SK-N-SH (cell line): ENCODE results near the gene ZNF804A. TPM values are rescaled to one million over a fixed set of nuclear protein-coding genes. Genes with fewer than 3 reads are reported as not detected.

Experiments
- CTCF ChIA-PET: fragments of 300-600, 350-600 bp; formaldehyde crosslinking; extraction: SDS; loops from one replicate; lab custom pipeline; 2021; lab: Yijun Ruan, JAX
- POLR2A ChIA-PET: fragments of 350-600 bp; sonication (Branson Sonifier 250); formaldehyde crosslinking; extraction: SDS; loops from one replicate; lab custom pipeline; 2020; ENCODE audit warnings: antibody characterized with exemption, inconsistent platforms; lab: Yijun Ruan, JAX
- DNase-seq: peaks from one replicate; pipeline ENCODE4 v3.0.0; 2012
- H2AFZ ChIP-seq: fragments of 200-600 bp; sonication (generic); 2 replicates; pipeline ENCODE4 v1.8.1; 2016; ENCODE audit warnings: antibody characterized with exemption, mild to moderate bottlenecking, low read depth
- H3F3A ChIP-seq: fragments of 200-600 bp; sonication (generic); replicated peaks from 2 replicates; pipeline ENCODE3; 2016; ENCODE audit warnings: antibody characterized with exemption, mild to moderate bottlenecking; ENCODE audit not compliant: insufficient read depth
- H3K27ac ChIP-seq, 2 experiments: fragments of 200-500 bp in 1 of 2; fragments of 200-600 bp in 1 of 2; sonication (Bioruptor generic) in 1 of 2; sonication (generic), shearing (Covaris generic) in 1 of 2; 2 replicates each; pipeline versions ENCODE4 v1.5.1 to v1.6.1; 2014 to 2016; ENCODE audit warnings: low read depth in 2 of 2, inconsistent platforms in 1 of 2, low read length in 1 of 2, mild to moderate bottlenecking in 1 of 2, mixed read lengths in 1 of 2
- H3K27me3 ChIP-seq: fragments of 200-600 bp; sonication (generic), shearing (Covaris generic); 2 replicates; pipeline ENCODE4 v1.6.1; 2016; ENCODE audit warnings: mixed run types; ENCODE audit not compliant: insufficient read depth
- H3K36me3 ChIP-seq, 2 experiments: fragments of 200-500 bp in 1 of 2; fragments of 200-600 bp in 1 of 2; sonication (Bioruptor generic) in 1 of 2; sonication (generic) in 1 of 2; replicated peaks in 1 of 2; 2 replicates each; pipeline versions ENCODE3 to v1.5.1; 2014 to 2016; ENCODE audit warnings: low read length in 1 of 2, mild to moderate bottlenecking in 1 of 2; ENCODE audit not compliant: insufficient read depth in 2 of 2, control insufficient read depth in 1 of 2
- H3K4me1 ChIP-seq, 2 experiments: fragments of 200-500 bp in 1 of 2; fragments of 200-600 bp in 1 of 2; sonication (Bioruptor generic) in 1 of 2; sonication (generic), shearing (Covaris generic) in 1 of 2; 2 replicates each; pipeline versions ENCODE4 v1.5.1 to v1.6.1; 2014 to 2016; ENCODE audit warnings: low read depth in 1 of 2, low read length in 1 of 2, mixed run types in 1 of 2; ENCODE audit not compliant: insufficient read depth in 2 of 2, control insufficient read depth in 1 of 2
- H3K4me2 ChIP-seq: fragments of 200-600 bp; sonication (generic), shearing (Covaris generic); 2 replicates; pipeline ENCODE4 v1.6.1; 2017; ENCODE audit warnings: mixed run types
- H3K4me3 ChIP-seq, 2 experiments: fragments of 200-500 bp in 1 of 2; fragments of 200-600 bp in 1 of 2; sonication (Bioruptor generic) in 1 of 2; sonication (generic), shearing (Covaris generic) in 1 of 2; 2 replicates each; pipeline versions ENCODE4 v1.5.1 to v1.8.1; 2014 to 2016; ENCODE audit warnings: low read depth in 2 of 2, inconsistent platforms in 1 of 2, low read length in 1 of 2, mild to moderate bottlenecking in 1 of 2, mixed read lengths in 1 of 2, moderate library complexity in 1 of 2
- H3K79me2 ChIP-seq: fragments of 200-600 bp; sonication (generic); 2 replicates; pipeline ENCODE4 v1.8.1; 2017; ENCODE audit warnings: mild to moderate bottlenecking; ENCODE audit not compliant: insufficient read depth
- H3K9ac ChIP-seq: fragments of 200-600 bp; sonication (generic); 2 replicates; pipeline ENCODE4 v1.6.1; 2017; ENCODE audit warnings: mixed run types
- H3K9me2 ChIP-seq: fragments of 200-600 bp; sonication (generic); 2 replicates; pipeline ENCODE4 v1.6.1; 2017; ENCODE audit warnings: mixed run types
- H3K9me3 ChIP-seq: fragments of 200-600 bp; sonication (generic); 2 replicates; pipeline ENCODE4 v1.6.1; 2017; ENCODE audit warnings: mixed run types, mild to moderate bottlenecking, moderate library complexity
- H4K20me1 ChIP-seq: fragments of 200-600 bp; sonication (generic); 2 replicates; pipeline ENCODE4 v1.6.1; 2017; ENCODE audit warnings: mild to moderate bottlenecking, mixed run types; ENCODE audit not compliant: insufficient read depth
- CTCF ChIP-seq: fragments of 200-600 bp; sonication (generic); IDR thresholded peaks from 2 replicates; pipeline ENCODE4 v1.6.1; 2017; ENCODE audit warnings: antibody characterized with exemption, mild to moderate bottlenecking, moderate library complexity
- ELF1 ChIP-seq: IDR thresholded peaks from 2 replicates; pipeline ENCODE4 v1.4.0; 2012
- EP300 ChIP-seq, 2 experiments: IDR thresholded peaks; 2 replicates each; pipeline versions ENCODE4 v1.4.0 to v1.6.1; 2012; ENCODE audit warnings: borderline replicate concordance in 1 of 2, low read depth in 1 of 2, low read length in 1 of 2
- EZH2phosphoT487 ChIP-seq: fragments of 200-600 bp; sonication (generic); IDR thresholded peaks from 2 replicates; pipeline ENCODE4 v1.6.1; 2017; ENCODE audit warnings: low read depth, mixed run types, mild to moderate bottlenecking, antibody characterized with exemption, moderate library complexity, borderline replicate concordance
- FOSL2 ChIP-seq: IDR thresholded peaks from 2 replicates; pipeline ENCODE4 v1.4.0; 2012; ENCODE audit warnings: low read depth, mild to moderate bottlenecking, moderate library complexity, borderline replicate concordance
- FOXM1 ChIP-seq: IDR thresholded peaks from 2 replicates; pipeline ENCODE4 v1.4.0; 2012; ENCODE audit warnings: low read depth, mild to moderate bottlenecking
- GABPA ChIP-seq: IDR thresholded peaks from 2 replicates; pipeline ENCODE4 v1.4.0; 2012; ENCODE audit warnings: low read depth, mild to moderate bottlenecking
- GATA2 ChIP-seq: sonication (generic); formaldehyde crosslinking; IDR thresholded peaks from 2 replicates; pipeline ENCODE4 v1.5.0; 2020; ENCODE audit warnings: mild to moderate bottlenecking, missing genetic modification reagents
- MEF2A ChIP-seq: IDR thresholded peaks from 2 replicates; pipeline ENCODE4 v1.4.0; 2012; ENCODE audit warnings: low read depth, borderline replicate concordance
- MXI1 ChIP-seq: IDR thresholded peaks from 2 replicates; pipeline ENCODE4 v1.6.1; 2012; ENCODE audit warnings: mild to moderate bottlenecking, low read depth, low read length, improper control_type of control experiment
- NFIC ChIP-seq: IDR thresholded peaks from 2 replicates; pipeline ENCODE4 v1.4.0; 2012; ENCODE audit warnings: borderline replicate concordance
- RAD21 ChIP-seq: IDR thresholded peaks from 2 replicates; pipeline ENCODE4 v1.6.1; 2012; ENCODE audit warnings: mild to moderate bottlenecking, low read length
- REST ChIP-seq: IDR thresholded peaks from 2 replicates; pipeline ENCODE4 v1.6.1; 2012; ENCODE audit warnings: mild to moderate bottlenecking, low read depth, low read length, moderate library complexity
- RXRA ChIP-seq: IDR thresholded peaks from 2 replicates; pipeline ENCODE4 v1.4.0; 2012; ENCODE audit warnings: low read depth, mild to moderate bottlenecking, borderline replicate concordance
- TAF1 ChIP-seq: IDR thresholded peaks from 2 replicates; pipeline ENCODE4 v1.6.1; 2012; ENCODE audit warnings: low read depth, mild to moderate bottlenecking, low read length, moderate library complexity, borderline replicate concordance
- WGBS: methylation state at CpG from one replicate; pipeline ENCODE4 v1.1.6; 2017; ENCODE audit warnings: low lambda C conversion rate; 5-methylcytosine and 5-hydroxymethylcytosine counted together
- polyA plus RNA-seq, 3 experiments: library from polyadenylated mRNA; depleted of rRNA; stranded (reverse); fragments of >200 nt; gene quantifications; 2 replicates each; pipeline ENCODE4 v1.2.3, GENCODE V29; 2012
- TF ChIP-seq, protein P1 (sequence below): IDR thresholded peaks from 2 replicates; pipeline ENCODE4 v1.4.0; 2012; ENCODE audit warnings: low read depth, borderline replicate concordance

The ZNF804A gene
- polyA plus RNA-seq, 1 of the 3 experiments (the other 2 are of a cell fraction), result 0.02 TPM

DNA sequence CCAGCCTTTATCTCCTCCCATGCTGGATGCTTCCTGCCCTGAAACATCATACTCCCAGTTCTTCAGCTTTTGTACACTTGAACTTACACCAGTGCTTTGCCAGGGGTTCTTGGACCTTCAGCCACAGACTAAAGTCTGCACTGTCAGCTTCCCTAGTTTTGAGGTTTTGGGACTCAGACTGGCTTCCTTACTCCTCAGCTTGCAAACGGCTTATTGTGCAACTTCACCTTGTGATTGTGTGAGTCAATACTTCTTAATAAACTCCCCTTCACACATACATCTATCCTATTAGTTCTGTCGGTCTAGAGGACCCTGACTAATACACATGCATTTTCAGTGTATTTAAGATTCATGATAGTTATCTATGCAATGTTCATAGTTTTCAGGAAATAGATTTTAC is 35.8 kb upstream of the ZNF804A start:
- POLR2A ChIA-PET, result no interaction called here
- no peak for DNase-seq
- no peak overlapping the region for H3K4me3 ChIP-seq
- no peak overlapping the region for H3K9ac ChIP-seq
- H2AFZ ChIP-seq, result no peak overlapping the region
- H3K9me3 ChIP-seq, result no peaks in the 10 kb centered on the region
- H3K36me3 ChIP-seq, result no peaks in the 10 kb centered on the region
- H3K4me1 ChIP-seq, result no peaks in the 10 kb centered on the region; a peak in 1 of 4 replicates
- no peaks in the 10 kb centered on the region for H4K20me1 ChIP-seq
- no peaks in the 10 kb centered on the region for H3K9me2 ChIP-seq
- no peaks in the 10 kb centered on the region for H3K79me2 ChIP-seq
- no peak for TF ChIP-seq ELF1
- TF ChIP-seq GATA2 (CRISPR knock-in tag), result no peak
- TF ChIP-seq NFIC, result no peak
- no peak for TF ChIP-seq MEF2A
- no peak for TF ChIP-seq FOXM1
- no peak for TF ChIP-seq FOSL2
- TF ChIP-seq TAF1, result no peak
- TF ChIP-seq GABPA, result no peak
- H3F3A ChIP-seq, result no peaks in the 10 kb centered on the region
- CTCF ChIA-PET, result no interaction called here
- no peak overlapping the region for H3K4me2 ChIP-seq
- WGBS, result 31% methylated on average over 2 of the region's 2 CpGs
- no peaks in the 10 kb centered on the region for H3K27me3 ChIP-seq
- H3K27ac ChIP-seq, result no peak overlapping the region

- no peaks in the 10 kb centered on the region for H3K9me2 ChIP-seq
- DNase-seq, result peak; percentile 23
- ChIA-PET CTCF (no interaction called here), POLR2A (no interaction called here)
- H3K4me2 ChIP-seq, result no peak overlapping the region
- no peaks in the 10 kb centered on the region; a peak in 1 of 4 replicates for H3K4me1 ChIP-seq
- WGBS, result 17% methylated on average over 1 of the region's 1 CpG
- TF ChIP-seq RAD21 (no peak), EZH2phosphoT487 (no peak), RXRA (no peak), MXI1 (no peak), EP300 (IDR thresholded peaks at IDR 0.05; ENCODE audit: borderline replicate concordance in 1 of 2, low read depth in 1 of 2, low read length in 1 of 2) (no peak), MEF2A (no peak), GATA2 (CRISPR knock-in tag) (peak; percentile 11; the same call in 1 of the 2 replicates), FOXM1 (no peak)
- H3K27ac ChIP-seq, result no peak overlapping the region; a peak in 1 of 4 replicates
- H3K9me3 ChIP-seq, result no peaks in the 10 kb centered on the region
- H4K20me1 ChIP-seq, result no peaks in the 10 kb centered on the region
- no peaks in the 10 kb centered on the region for H3K36me3 ChIP-seq
- no peaks in the 10 kb centered on the region for H3K79me2 ChIP-seq
- H3F3A ChIP-seq, result no peaks in the 10 kb centered on the region
- no peak overlapping the region for H3K4me3 ChIP-seq
- no peaks in the 10 kb centered on the region for H3K27me3 ChIP-seq
- no peak overlapping the region for H3K9ac ChIP-seq
- no peak overlapping the region for H2AFZ ChIP-seq
Measured at GRCh38 chr2:184564092-184564491, 34.2 kb upstream of the ZNF804A start.

DNA sequence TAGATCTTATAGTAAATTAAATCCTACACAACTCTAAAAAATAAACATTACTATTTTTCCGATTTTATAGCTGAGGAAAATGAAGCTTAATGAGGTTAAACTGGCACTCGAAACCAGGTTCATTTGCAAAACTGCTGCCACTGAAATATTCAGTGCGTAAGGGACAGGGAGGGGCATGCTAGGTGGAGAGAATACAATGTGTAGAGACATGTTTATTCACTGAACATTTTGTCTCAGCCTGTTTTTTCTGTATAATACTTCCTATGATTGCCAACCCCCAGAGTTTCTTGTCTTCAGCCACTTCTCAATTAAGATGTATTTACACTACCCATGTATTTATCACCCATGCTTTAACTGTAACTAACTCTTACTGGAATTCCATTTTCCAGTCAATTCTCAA is 31.6 kb upstream of the ZNF804A start:
- H3K27me3 ChIP-seq, result no peaks in the 10 kb centered on the region
- POLR2A ChIA-PET, result no interaction called here
- H3K27ac ChIP-seq, result no peak overlapping the region
- H4K20me1 ChIP-seq, result no peaks in the 10 kb centered on the region
- no peak for DNase-seq
- no peaks in the 10 kb centered on the region; a peak in 1 of 4 replicates for H3K4me1 ChIP-seq
- no peak overlapping the region for H3K9ac ChIP-seq
- no peak overlapping the region for H2AFZ ChIP-seq
- H3K36me3 ChIP-seq, result no peaks in the 10 kb centered on the region
- no peak overlapping the region for H3K4me3 ChIP-seq
- H3F3A ChIP-seq, result no peaks in the 10 kb centered on the region
- no peaks in the 10 kb centered on the region for H3K9me3 ChIP-seq
- CTCF ChIA-PET, result no interaction called here
- H3K4me2 ChIP-seq, result no peak overlapping the region
- H3K79me2 ChIP-seq, result no peaks in the 10 kb centered on the region
- WGBS, result 53% methylated on average over 3 of the region's 3 CpGs
- H3K9me2 ChIP-seq, result no peaks in the 10 kb centered on the region
- TF ChIP-seq REST, result no peak
- TF ChIP-seq EZH2phosphoT487, result no peak
- TF ChIP-seq, protein P1, sequence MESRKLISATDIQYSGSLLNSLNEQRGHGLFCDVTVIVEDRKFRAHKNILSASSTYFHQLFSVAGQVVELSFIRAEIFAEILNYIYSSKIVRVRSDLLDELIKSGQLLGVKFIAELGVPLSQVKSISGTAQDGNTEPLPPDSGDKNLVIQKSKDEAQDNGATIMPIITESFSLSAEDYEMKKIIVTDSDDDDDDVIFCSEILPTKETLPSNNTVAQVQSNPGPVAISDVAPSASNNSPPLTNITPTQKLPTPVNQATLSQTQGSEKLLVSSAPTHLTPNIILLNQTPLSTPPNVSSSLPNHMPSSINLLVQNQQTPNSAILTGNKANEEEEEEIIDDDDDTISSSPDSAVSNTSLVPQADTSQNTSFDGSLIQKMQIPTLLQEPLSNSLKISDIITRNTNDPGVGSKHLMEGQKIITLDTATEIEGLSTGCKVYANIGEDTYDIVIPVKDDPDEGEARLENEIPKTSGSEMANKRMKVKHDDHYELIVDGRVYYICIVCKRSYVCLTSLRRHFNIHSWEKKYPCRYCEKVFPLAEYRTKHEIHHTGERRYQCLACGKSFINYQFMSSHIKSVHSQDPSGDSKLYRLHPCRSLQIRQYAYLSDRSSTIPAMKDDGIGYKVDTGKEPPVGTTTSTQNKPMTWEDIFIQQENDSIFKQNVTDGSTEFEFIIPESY, result no peak
- no peak for TF ChIP-seq CTCF
